Large intestine (tissue), 3 donors: Measurements from ENCODE around the gene ZCCHC8. TPM values are rescaled to one million over a fixed set of nuclear protein-coding genes. Genes with fewer than 3 reads are reported as not detected.
A peak's percentile ranks its signal among the peaks of the same experiment; 100 is the strongest.
"Not testable (repeated sequence)": the region's sequence is repeated elsewhere in the genome, so short reads cannot be mapped to it uniquely, and the experiment has no call there.

Experiments used
- DNase-seq, 2 donors: peaks; one replicate each; pipeline versions ENCODE4 v3.0.0 to v3.0.0-alpha.2; 2013
- H3K27ac ChIP-seq: one replicate; pipeline ENCODE4 v1.5.1; 2013; ENCODE audit warnings: low read length
- H3K27me3 ChIP-seq: 2 replicates; pipeline ENCODE4 v1.6.1; 2013; ENCODE audit warnings: low read length; ENCODE audit not compliant: control insufficient read depth, insufficient read depth
- H3K36me3 ChIP-seq: 2 replicates; pipeline ENCODE4 v1.6.1; 2013; ENCODE audit warnings: low read length; ENCODE audit not compliant: control insufficient read depth, insufficient read depth
- H3K4me1 ChIP-seq: one replicate; pipeline ENCODE4 v1.6.1; 2013; ENCODE audit warnings: low read length; ENCODE audit not compliant: control insufficient read depth, insufficient read depth
- H3K4me3 ChIP-seq: one replicate; pipeline ENCODE4 v1.5.1; 2013; ENCODE audit warnings: low read length
- H3K9me3 ChIP-seq: one replicate; pipeline ENCODE4 v1.6.1; 2013; ENCODE audit warnings: mild to moderate bottlenecking, low read depth, low read length, moderate library complexity; ENCODE audit not compliant: control insufficient read depth
- WGBS: methylation state at CpG from one replicate; pipeline ENCODE4 v1.1.5; 2013; ENCODE audit warnings: low lambda C conversion rate; ENCODE audit not compliant: insufficient coverage; 5-methylcytosine and 5-hydroxymethylcytosine counted together
- polyA plus RNA-seq: library from polyadenylated mRNA; unstranded; fragments of 120-200 nt; gene quantifications from one replicate; pipeline ENCODE4 v1.2.1, GENCODE V29; 2013

ZCCHC8 gene
- polyA plus RNA-seq, 1 donor: 36.0 TPM

DNA sequence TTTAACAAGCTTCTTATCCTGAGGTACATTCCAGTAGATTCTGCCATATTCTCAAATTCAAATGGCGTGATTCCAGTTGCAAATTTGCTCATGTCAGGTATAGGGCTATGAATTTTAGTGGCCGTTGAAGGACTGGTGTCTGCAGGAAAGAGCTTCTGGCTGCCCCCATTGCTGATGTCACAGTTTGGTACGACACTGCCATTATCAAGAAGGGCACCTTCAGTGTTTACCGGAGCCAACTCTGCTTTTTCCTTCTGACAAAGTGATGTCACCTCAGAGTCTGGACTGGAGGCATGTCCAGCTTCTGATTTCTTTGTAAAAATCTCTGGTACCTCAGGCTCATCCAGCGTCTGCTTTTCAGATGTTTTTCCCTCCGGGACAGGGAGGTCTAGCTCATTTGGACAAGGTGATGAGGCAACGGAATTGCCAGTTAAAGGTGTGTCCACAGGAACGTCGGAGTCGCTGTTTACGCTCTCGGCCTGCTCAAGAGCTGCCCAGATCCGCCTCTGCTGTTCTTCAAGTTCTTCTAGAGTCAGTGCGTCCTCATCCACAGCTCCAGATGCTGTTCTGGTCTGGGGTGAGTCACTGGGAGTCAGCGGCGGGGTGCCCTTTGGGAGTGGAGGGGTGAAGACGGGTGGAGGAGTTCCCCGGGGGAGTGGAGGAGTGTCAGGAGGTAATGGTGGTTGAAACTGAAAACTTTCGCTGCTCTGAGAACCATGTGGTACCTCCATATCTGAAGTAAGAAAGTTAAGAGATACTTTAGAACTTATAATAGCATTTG is 27.0 kb downstream of the ZCCHC8 start:
- DNase-seq: no peak
- 100% methylated on average over 1 of the region's 19 CpGs for WGBS
- H3K36me3 ChIP-seq: peaks cover 48% of the 10 kb centered on the region

DNA sequence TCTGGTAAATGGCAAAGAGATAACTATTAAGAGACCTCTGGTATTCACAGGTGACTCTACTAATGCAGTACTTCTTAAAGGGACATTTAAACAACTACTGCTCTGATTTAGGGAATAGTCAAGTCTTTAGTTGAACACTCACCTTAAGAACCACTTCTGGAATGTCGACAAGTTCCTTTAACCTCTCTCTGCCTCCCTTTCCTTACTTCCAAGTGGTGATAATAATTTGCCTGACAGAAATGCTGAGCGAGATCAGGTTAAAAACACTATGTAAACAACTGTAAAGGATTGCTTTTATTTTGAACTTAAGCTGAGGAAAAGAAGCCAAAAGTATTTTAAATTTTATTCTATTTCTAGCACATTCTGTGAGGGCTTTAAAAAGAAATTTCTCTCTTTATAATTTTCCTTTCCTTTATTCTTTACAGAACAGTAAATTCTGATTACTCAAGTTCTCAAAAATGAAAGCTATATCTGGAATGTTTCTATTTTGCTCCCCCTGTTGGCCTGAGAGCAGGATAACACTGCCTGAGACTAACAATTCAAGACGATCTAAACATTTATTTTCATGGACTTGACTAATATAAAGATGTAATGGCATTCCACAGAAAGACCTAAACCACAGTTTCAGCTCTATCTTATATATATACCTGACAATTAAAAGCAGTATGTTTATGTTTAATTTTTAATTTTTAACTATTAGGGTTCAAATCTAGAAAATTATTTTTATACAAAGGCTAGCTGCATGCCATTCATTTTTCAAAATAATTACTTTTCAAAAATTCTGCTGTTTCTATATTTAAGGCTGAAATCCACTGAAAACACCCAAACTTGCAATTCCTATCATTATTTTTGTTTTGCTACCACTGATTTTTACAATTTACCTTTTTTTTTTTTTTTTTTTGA is 29.2 kb downstream of the ZCCHC8 start:
- Histone ChIP-seq H3K9me3 (no peaks in the 10 kb centered on the region), H3K36me3 (peaks cover 37% of the 10 kb centered on the region), H3K4me1 (no peaks in the 10 kb centered on the region), H3K4me3 (no peak overlapping the region), H3K27me3 (no peaks in the 10 kb centered on the region), H3K27ac (peak overlapping the region; percentile 18)
- WGBS: 33% methylated on average over 1 of the region's 3 CpGs
- peak; percentile 40 to 56 for DNase-seq

More for the DNA sequence above, 27.0 kb downstream of the ZCCHC8 start:
- H3K4me3 ChIP-seq: no peak overlapping the region
- H3K27ac ChIP-seq: no peak overlapping the region
- H3K27me3 ChIP-seq: no peaks in the 10 kb centered on the region
- no peaks in the 10 kb centered on the region for H3K4me1 ChIP-seq
- no peaks in the 10 kb centered on the region for H3K9me3 ChIP-seq

DNA sequence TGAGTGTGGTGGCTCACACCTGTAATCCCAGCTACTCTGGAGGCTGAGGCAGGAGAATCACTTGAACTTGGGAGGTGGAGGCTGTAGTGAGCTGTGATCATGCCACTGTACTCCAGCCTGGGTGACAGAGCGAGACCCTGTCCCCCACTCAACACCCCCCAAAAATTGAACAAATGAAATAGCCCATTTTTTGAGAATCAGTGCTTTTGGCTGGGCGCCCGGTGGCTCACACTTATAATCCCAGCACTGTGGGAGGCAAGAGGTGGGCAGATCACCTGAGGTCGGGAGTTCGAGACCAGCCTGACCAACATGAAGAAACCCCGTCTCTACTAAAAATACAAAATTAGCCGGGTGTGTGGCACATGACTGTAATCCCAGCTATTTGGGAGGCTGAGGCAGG is 30.2 kb downstream of the ZCCHC8 start:
- peaks cover 27% of the 10 kb centered on the region for H3K36me3 ChIP-seq
- H3K27me3 ChIP-seq, DNase-seq, H3K4me1 ChIP-seq, H3K9me3 ChIP-seq, H3K4me3 ChIP-seq, H3K27ac ChIP-seq: not testable (repeated sequence)
- no CpG with 5 or more reads among the region's 7 CpGs for WGBS

DNA sequence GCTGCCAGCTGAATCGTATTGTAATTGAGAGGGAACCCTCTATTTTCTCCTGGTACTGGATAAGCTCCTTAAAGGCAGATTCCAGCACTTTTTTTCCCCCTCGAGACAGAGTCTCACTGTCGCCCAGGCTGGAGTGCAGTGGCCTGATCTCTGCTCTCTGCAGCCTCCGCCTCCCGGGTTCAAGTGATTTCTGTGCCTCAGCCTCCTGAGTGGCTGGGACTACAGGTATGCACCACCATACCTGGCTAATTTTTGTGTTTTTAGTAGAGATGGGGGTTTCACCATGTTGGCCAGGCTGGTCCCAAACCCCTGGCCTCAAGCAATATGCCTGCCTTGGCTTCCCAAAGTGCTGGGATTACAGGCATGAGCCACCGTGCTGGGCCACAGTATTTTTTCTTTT is 30.9 kb downstream of the ZCCHC8 start:
- H3K36me3 ChIP-seq: peaks cover 20% of the 10 kb centered on the region
- DNase-seq, H3K9me3 ChIP-seq, H3K27me3 ChIP-seq, H3K4me3 ChIP-seq, H3K4me1 ChIP-seq, H3K27ac ChIP-seq: not testable (repeated sequence)
- no CpG with 5 or more reads among the region's 6 CpGs for WGBS

DNA sequence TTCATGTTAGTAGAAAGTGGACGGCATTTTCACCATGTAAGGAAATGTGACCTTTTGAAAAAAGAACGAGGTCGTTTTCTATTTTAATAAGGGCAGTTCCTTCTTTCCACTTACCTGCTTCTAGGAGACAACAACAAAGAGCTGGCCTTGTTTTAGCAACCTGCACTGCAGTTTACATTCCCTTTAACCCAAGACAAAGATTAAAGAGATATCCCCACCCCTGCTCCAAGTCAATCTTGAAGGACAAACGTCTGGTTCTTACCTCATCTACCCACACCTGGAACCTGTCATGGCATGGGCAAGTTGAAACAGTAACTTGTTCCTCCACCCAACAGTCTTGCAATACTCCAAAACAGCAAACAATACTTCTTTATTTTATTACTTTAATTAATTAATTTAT is 32.7 kb downstream of the ZCCHC8 start:
- Histone ChIP-seq H3K4me1 (peaks cover 4% of the 10 kb centered on the region), H3K27ac (no peak overlapping the region), H3K4me3 (no peak overlapping the region), H3K27me3 (no peaks in the 10 kb centered on the region), H3K36me3 (peaks cover 5% of the 10 kb centered on the region), H3K9me3 (no peaks in the 10 kb centered on the region)
- DNase-seq: peak in 1 of 2 donors; percentile 17
- 28% methylated on average over 2 of the region's 4 CpGs for WGBS

DNA sequence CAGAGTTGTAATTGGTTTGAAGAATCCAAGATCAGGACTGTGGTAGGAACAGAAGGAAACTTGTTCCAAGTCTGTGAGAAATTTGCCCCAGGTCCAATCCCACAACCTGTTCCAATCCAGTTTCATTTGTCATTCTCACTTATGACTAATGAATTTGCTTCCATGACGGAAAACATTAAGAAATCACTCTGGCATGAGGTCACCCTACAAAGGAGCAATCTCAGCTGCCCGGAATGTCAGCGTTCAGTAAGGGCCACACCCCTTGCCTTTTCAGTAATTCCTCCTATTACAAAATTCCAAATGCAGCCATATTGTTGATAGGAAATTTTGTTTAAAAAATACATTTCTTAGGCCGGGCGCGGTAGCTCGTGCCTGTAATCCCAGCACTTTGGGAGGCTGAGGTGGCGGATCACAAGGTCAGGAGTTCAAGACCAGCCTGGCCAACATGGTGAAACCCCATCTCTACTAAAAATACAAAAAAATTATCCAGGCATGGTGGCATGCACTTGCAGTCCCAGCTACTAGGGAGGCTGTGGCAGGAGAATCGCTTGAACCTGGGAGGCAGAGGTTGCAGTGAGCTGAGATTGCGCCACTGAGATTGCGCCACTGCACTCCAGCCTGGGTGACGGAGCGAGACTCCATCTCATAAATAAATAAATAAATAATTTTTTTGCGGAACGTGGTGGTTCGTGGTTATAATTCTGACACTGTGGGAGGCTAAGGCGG is 36.3 kb downstream of the ZCCHC8 start:
- peak overlapping the region; percentile 53 for H3K27ac ChIP-seq
- not testable (repeated sequence) for H3K4me1 ChIP-seq, H3K36me3 ChIP-seq, H3K9me3 ChIP-seq, H3K4me3 ChIP-seq, H3K27me3 ChIP-seq
- whole genome bisulfite sequencing: 20% methylated on average over 1 of the region's 17 CpGs
- DNase-seq: peak; percentile 81 to 87

DNA sequence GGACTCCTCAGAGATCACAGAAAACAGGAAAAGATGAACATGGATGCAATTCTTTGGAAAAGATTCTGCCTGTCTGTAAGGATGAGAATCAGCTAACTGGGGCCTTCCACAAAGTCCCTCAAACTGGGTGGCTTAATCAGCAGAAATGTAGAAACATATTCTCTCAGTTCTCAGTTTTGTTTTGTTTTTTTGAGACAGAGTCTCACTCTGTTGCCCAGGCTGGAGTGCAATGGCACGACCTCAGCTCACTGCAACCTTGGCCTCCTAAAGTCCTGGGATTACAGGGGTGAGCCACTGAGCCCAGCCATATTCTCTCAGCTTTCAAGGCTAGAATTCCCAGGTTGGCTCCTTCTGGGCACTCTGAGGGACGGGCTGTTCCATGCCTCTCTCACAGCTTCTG is 40.1 kb downstream of the ZCCHC8 start:
- Histone ChIP-seq H3K27ac (no peak overlapping the region), H3K4me3 (no peak overlapping the region), H3K27me3 (no peaks in the 10 kb centered on the region), H3K4me1 (peaks cover 10% of the 10 kb centered on the region), H3K36me3 (no peaks in the 10 kb centered on the region), H3K9me3 (no peaks in the 10 kb centered on the region)
- DNase-seq: no peak
- 100% methylated on average over 1 of the region's 2 CpGs for WGBS

DNA sequence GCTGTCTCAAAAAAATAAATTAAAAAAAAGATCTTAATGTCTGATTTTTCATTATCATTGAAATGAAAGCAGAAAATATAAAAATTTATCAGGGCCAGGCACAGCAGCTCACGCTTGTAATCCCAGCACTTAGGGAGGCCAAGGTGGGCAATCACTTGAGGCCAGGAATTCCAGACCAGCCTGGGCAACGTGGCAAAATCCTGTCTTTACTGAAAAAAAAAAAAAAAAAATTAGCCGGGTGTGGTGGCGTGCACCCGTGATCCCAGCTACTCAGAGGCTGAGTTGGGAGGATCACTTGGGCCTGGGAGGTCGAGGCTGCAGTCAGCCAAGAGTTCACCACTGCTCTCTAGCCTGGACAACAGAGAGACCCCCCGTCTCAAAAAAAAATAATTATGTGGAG is 40.7 kb downstream of the ZCCHC8 start:
- Histone ChIP-seq H3K27ac (no peak overlapping the region), H3K4me3 (no peak overlapping the region), H3K27me3 (no peaks in the 10 kb centered on the region), H3K4me1 (peaks cover 10% of the 10 kb centered on the region), H3K9me3 (no peaks in the 10 kb centered on the region), H3K36me3 (no peaks in the 10 kb centered on the region)
- no CpG with 5 or more reads among the region's 7 CpGs for WGBS
- no peak for DNase-seq

DNA sequence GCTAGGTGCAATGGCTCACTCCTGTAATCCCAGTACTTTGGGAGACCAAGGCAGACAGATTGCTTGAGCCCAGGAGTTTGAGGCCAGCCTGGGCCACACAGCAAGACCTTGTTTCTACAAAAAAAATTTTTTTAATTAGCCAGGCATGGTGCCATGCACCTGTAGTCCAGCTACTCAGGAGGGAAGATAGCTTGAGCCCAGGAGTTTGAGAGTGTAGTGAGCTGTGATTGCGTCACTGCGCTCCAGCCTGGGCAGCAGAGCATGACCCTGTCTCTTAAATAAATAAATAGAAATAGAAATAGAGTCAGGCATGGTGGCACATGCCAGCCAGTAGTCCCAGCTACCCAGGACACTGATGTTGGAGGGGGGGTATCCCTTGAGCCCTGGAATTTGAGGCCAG is 41.5 kb downstream of the ZCCHC8 start:
- no peaks in the 10 kb centered on the region for H3K36me3 ChIP-seq
- H3K9me3 ChIP-seq: no peaks in the 10 kb centered on the region
- DNase-seq: no peak
- no peak overlapping the region for H3K27ac ChIP-seq
- peaks cover 10% of the 10 kb centered on the region for H3K4me1 ChIP-seq
- no peak overlapping the region for H3K4me3 ChIP-seq
- no CpG with 5 or more reads among the region's 2 CpGs for WGBS
- no peaks in the 10 kb centered on the region for H3K27me3 ChIP-seq
